HEK293 (cell line): ENCODE data around the gene SH3PXD2B.

Source experiments
- HIC1 ChIP-seq: fragments of 450-650 bp; formaldehyde crosslinking; IDR thresholded peaks from 2 replicates; pipeline ENCODE4 v1.5.1; 2016; ENCODE audit warnings: missing biosample characterization, missing genetic modification characterization
- INSM2 ChIP-seq: fragments of 450-650 bp; formaldehyde crosslinking; IDR thresholded peaks from 2 replicates; pipeline ENCODE4 v1.5.1; 2016; ENCODE audit warnings: missing biosample characterization, missing genetic modification characterization
- KLF16 ChIP-seq: fragments of 450-650 bp; formaldehyde crosslinking; IDR thresholded peaks from 2 replicates; pipeline ENCODE4 v1.5.1; 2017; ENCODE audit warnings: missing biosample characterization, missing genetic modification characterization
- PRDM10 ChIP-seq: fragments of 450-650 bp; formaldehyde crosslinking; IDR thresholded peaks from 2 replicates; pipeline ENCODE4 v1.5.1; 2016; ENCODE audit warnings: missing biosample characterization, missing genetic modification characterization
- REST ChIP-seq: fragments of 450-650 bp; formaldehyde crosslinking; IDR thresholded peaks from 2 replicates; pipeline ENCODE4 v1.5.1; 2016; ENCODE audit warnings: missing biosample characterization, missing genetic modification characterization
- SP7 ChIP-seq: fragments of 450-650 bp; formaldehyde crosslinking; IDR thresholded peaks from 2 replicates; pipeline ENCODE4 v1.5.1; 2016; ENCODE audit warnings: missing biosample characterization, missing genetic modification characterization
- WT1 ChIP-seq: fragments of 450-650 bp; formaldehyde crosslinking; IDR thresholded peaks from 2 replicates; pipeline ENCODE4 v1.5.1; 2016; ENCODE audit warnings: missing biosample characterization, missing genetic modification characterization
- ZBTB20 ChIP-seq: fragments of 450-650 bp; formaldehyde crosslinking; IDR thresholded peaks from 2 replicates; pipeline ENCODE4 v1.5.1; 2016; ENCODE audit warnings: missing biosample characterization, missing genetic modification characterization
- ZNF18 ChIP-seq: fragments of 450-650 bp; formaldehyde crosslinking; IDR thresholded peaks from 2 replicates; pipeline ENCODE4 v1.5.1; 2016; ENCODE audit warnings: missing biosample characterization, missing genetic modification characterization
- ZNF19 ChIP-seq: fragments of 450-650 bp; formaldehyde crosslinking; IDR thresholded peaks from 2 replicates; pipeline ENCODE4; 2016; ENCODE audit warnings: missing biosample characterization, missing genetic modification characterization, low read depth
- ZNF311 ChIP-seq: fragments of 450-650 bp; formaldehyde crosslinking; IDR thresholded peaks from 2 replicates; pipeline ENCODE4 v1.5.1; 2017; ENCODE audit warnings: missing biosample characterization, missing genetic modification characterization, borderline replicate concordance
- ZNF324 ChIP-seq: fragments of 450-650 bp; formaldehyde crosslinking; IDR thresholded peaks from 2 replicates; pipeline ENCODE4 v1.5.1; 2016; ENCODE audit warnings: missing biosample characterization, missing genetic modification characterization
- ZNF335 ChIP-seq: fragments of 450-650 bp; formaldehyde crosslinking; conservative IDR thresholded peaks from 2 replicates; pipeline ENCODE4 v1.5.1; 2016; ENCODE audit warnings: missing biosample characterization, missing genetic modification characterization
- ZNF350 ChIP-seq: fragments of 450-650 bp; formaldehyde crosslinking; IDR thresholded peaks from 2 replicates; pipeline ENCODE4 v1.5.0; 2017; ENCODE audit warnings: missing biosample characterization, mild to moderate bottlenecking, missing genetic modification characterization
- ZNF449 ChIP-seq: fragments of 450-650 bp; formaldehyde crosslinking; IDR thresholded peaks from 2 replicates; pipeline ENCODE4 v1.5.1; 2017; ENCODE audit warnings: missing biosample characterization, mild to moderate bottlenecking, missing genetic modification characterization, moderate library complexity
- ZNF548 ChIP-seq: fragments of 450-650 bp; formaldehyde crosslinking; IDR thresholded peaks from 2 replicates; pipeline ENCODE4 v1.5.1; 2016; ENCODE audit warnings: missing biosample characterization, missing genetic modification characterization
- ZNF624 ChIP-seq: fragments of 450-650 bp; formaldehyde crosslinking; IDR thresholded peaks from 2 replicates; pipeline ENCODE4 v1.5.1; 2017; ENCODE audit warnings: missing biosample characterization, missing genetic modification characterization
- ZNF692 ChIP-seq: fragments of 450-650 bp; formaldehyde crosslinking; IDR thresholded peaks from 2 replicates; pipeline ENCODE4 v1.5.1; 2016; ENCODE audit warnings: missing biosample characterization, missing genetic modification characterization
- ZNF701 ChIP-seq: fragments of 450-650 bp; formaldehyde crosslinking; IDR thresholded peaks from 2 replicates; pipeline ENCODE4 v1.5.1; 2016; ENCODE audit warnings: missing biosample characterization, missing genetic modification characterization
- ZNF747 ChIP-seq: fragments of 450-650 bp; formaldehyde crosslinking; IDR thresholded peaks from 2 replicates; pipeline ENCODE4 v1.5.1; 2016; ENCODE audit warnings: missing biosample characterization, missing genetic modification characterization
- ZNF768 ChIP-seq: fragments of 450-650 bp; formaldehyde crosslinking; IDR thresholded peaks from 2 replicates; pipeline ENCODE4 v1.5.1; 2018; ENCODE audit warnings: missing biosample characterization, mild to moderate bottlenecking, missing genetic modification characterization

SH3PXD2B gene

GRCh38 chr5:172283020-172283861, 171.1 kb downstream of the SH3PXD2B start, which contains the start of gene UBTD2 (continued):
- TF ChIP-seq REST (tag by site-specific recombination) (peak; percentile 39; the same call in 1 of the 2 replicates), INSM2 (tag by site-specific recombination) (0 out of 2 replicates have a peak, but pooled peaks have one; percentile 13), SP7 (tag by site-specific recombination) (peak; percentile 48; the same call in 1 of the 2 replicates), ZNF449 (tag by site-specific recombination) (no peak), ZNF19 (tag by site-specific recombination) (no peak), KLF16 (tag by site-specific recombination) (no peak; the same call in 1 of the 2 replicates), ZNF335 (tag by site-specific recombination) (peak; percentile 79), ZNF747 (no peak), ZNF692 (peak; percentile 83), ZNF768 (tag by site-specific recombination) (no peak), ZNF324 (tag by site-specific recombination) (no peak), WT1 (tag by site-specific recombination) (no peak), PRDM10 (tag by site-specific recombination) (peak; percentile 98), ZBTB20 (tag by site-specific recombination) (peak; percentile 88), ZNF311 (no peak), ZNF624 (no peak), ZNF18 (tag by site-specific recombination) (no peak), HIC1 (tag by site-specific recombination) (no peak; the same call in 1 of the 2 replicates), ZNF350 (tag by site-specific recombination) (no peak), ZNF548 (tag by site-specific recombination) (no peak), ZNF701 (tag by site-specific recombination) (no peak)
